Endothelial cell (in vitro differentiated cells): ENCODE results near the gene ZNF646. TPM values are rescaled to one million over a fixed set of nuclear protein-coding genes. Genes with fewer than 3 reads are reported as not detected.

Source experiments
- DNase-seq: peaks from one replicate; pipeline ENCODE4 v3.0.0; 2021; ENCODE audit warnings: low spot score
- H3K27ac Mint-ChIP-seq: one replicate; pipeline ENCODE4 v1.8.0; 2021; ENCODE audit warnings: mixed read lengths, inconsistent platforms; ENCODE audit not compliant: unreplicated experiment
- H3K27me3 Mint-ChIP-seq: one replicate; pipeline ENCODE4 v1.8.0; 2021; ENCODE audit warnings: mild to moderate bottlenecking, moderate library complexity, mixed read lengths, inconsistent platforms; ENCODE audit not compliant: unreplicated experiment
- H3K36me3 Mint-ChIP-seq: one replicate; pipeline ENCODE4 v1.8.0; 2021; ENCODE audit warnings: mild to moderate bottlenecking, low read depth, mixed read lengths, inconsistent platforms; ENCODE audit not compliant: unreplicated experiment
- H3K4me1 Mint-ChIP-seq: one replicate; pipeline ENCODE4 v1.8.0; 2021; ENCODE audit warnings: mild to moderate bottlenecking, mixed read lengths, inconsistent platforms; ENCODE audit not compliant: unreplicated experiment
- H3K4me3 Mint-ChIP-seq: one replicate; pipeline ENCODE4 v1.8.0; 2021; ENCODE audit warnings: mild to moderate bottlenecking, mixed read lengths, inconsistent platforms; ENCODE audit not compliant: unreplicated experiment
- H3K9me3 Mint-ChIP-seq: one replicate; pipeline ENCODE4 v1.8.0; 2021; ENCODE audit warnings: mixed read lengths, inconsistent platforms; ENCODE audit not compliant: unreplicated experiment
- CTCF ChIP-seq: fragments of 200-600 bp; sonication (generic); IDR thresholded peaks from one replicate; pipeline ENCODE4 v1.5.0; 2021; ENCODE audit warnings: antibody characterized with exemption; ENCODE audit not compliant: unreplicated experiment
- total RNA-seq: library from RNA; stranded (reverse); fragmentation: NEBNext Ultra II Directional; extraction: Animal tissue kit (Norgen Biotek cat#: 25700); gene quantifications from one replicate; pipeline ENCODE4 v1.2.1, GENCODE V29; 2021; ENCODE audit not compliant: unreplicated experiment

ZNF646 gene
- total RNA-seq, 1 donor from 2014 or later, result 25.5 TPM

DNA sequence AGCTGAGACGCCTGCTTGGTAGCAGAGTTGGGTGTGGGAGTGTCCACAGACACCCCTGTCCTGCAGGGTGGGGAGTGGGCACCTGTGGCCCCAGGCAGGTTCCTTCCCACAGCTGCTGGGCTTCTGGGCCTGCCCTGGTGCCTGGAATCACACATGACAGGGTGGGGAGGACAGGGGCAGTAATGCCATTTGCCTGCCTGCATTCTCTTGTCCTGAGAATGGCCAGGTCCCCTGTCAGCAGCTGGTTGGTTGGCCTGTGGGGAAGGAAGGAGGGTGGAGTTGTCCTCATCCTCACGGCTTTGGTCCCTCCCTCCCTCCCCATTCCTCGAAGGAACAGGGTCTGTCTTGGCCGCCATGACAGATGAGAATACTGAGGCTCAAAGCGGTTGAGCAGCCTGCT is 9.3 kb downstream of the ZNF646 start:
- H3K27me3 Mint-ChIP-seq, result peaks cover 23% of the 10 kb centered on the region
- H3K36me3 Mint-ChIP-seq, result peaks cover 23% of the 10 kb centered on the region
- DNase-seq, result no peak
- no peaks in the 10 kb centered on the region for H3K9me3 Mint-ChIP-seq
- H3K4me3 Mint-ChIP-seq, result no peak overlapping the region
- TF ChIP-seq CTCF, result no peak
- H3K4me1 Mint-ChIP-seq, result peaks cover 2% of the 10 kb centered on the region
- no peak overlapping the region for H3K27ac Mint-ChIP-seq

GRCh38 chr16:31083981-31084380 is 9.8 kb downstream of the ZNF646 start:
- no peak for DNase-seq
- peaks cover 20% of the 10 kb centered on the region for H3K36me3 Mint-ChIP-seq
- H3K27ac Mint-ChIP-seq, result no peak overlapping the region
- no peaks in the 10 kb centered on the region for H3K9me3 Mint-ChIP-seq
- TF ChIP-seq CTCF, result no peak
- peaks cover 2% of the 10 kb centered on the region for H3K4me1 Mint-ChIP-seq
- no peak overlapping the region for H3K4me3 Mint-ChIP-seq
- H3K27me3 Mint-ChIP-seq, result peaks cover 23% of the 10 kb centered on the region

- no peak for TF ChIP-seq CTCF
- Mint-ChIP-seq H3K4me1 (peaks cover 2% of the 10 kb centered on the region), H3K27ac (no peak overlapping the region), H3K36me3 (peaks cover 20% of the 10 kb centered on the region), H3K27me3 (peaks cover 21% of the 10 kb centered on the region), H3K9me3 (no peaks in the 10 kb centered on the region), H3K4me3 (no peak overlapping the region)
- no peak for DNase-seq
These were observed 10.5 kb downstream of the ZNF646 start for GRCh38 chr16:31084584-31085302.

GRCh38 chr16:31085411-31085810 is 11.2 kb downstream of the ZNF646 start:
- Mint-ChIP-seq H3K27ac (peak overlapping the region; percentile 39), H3K36me3 (peaks cover 20% of the 10 kb centered on the region), H3K27me3 (peaks cover 21% of the 10 kb centered on the region)

More at GRCh38 chr16:31085411-31085810, 11.2 kb downstream of the ZNF646 start:
- TF ChIP-seq CTCF, result no peak
- Mint-ChIP-seq H3K4me3 (no peak overlapping the region), H3K9me3 (no peaks in the 10 kb centered on the region), H3K4me1 (peaks cover 2% of the 10 kb centered on the region)
- DNase-seq, result no peak
